Testis (tissue), 3 donors: Measurements from ENCODE around the gene CACNA2D3. TPM values are rescaled to one million over a fixed set of nuclear protein-coding genes. Genes with fewer than 3 reads are reported as not detected.

Experiments
- DNase-seq: peaks from one replicate; pipeline ENCODE4 v3.0.0-alpha.2; 2019
- H3K27ac ChIP-seq, 2 donors: fragments of 200-600 bp; sonication (generic); one replicate each; pipeline ENCODE4 v1.5.1; 2019
- H3K27me3 ChIP-seq: fragments of 200-600 bp; sonication (generic); one replicate; pipeline ENCODE4 v1.5.1; 2019
- H3K36me3 ChIP-seq: fragments of 200-600 bp; sonication (generic); one replicate; pipeline ENCODE4 v1.5.1; 2017; ENCODE audit warnings: low read depth; ENCODE audit errors: missing control alignments
- H3K4me1 ChIP-seq: fragments of 200-600 bp; sonication (generic); one replicate; pipeline ENCODE4 v1.5.1; 2019
- H3K4me3 ChIP-seq, 2 donors: fragments of 200-600 bp; sonication (generic); one replicate each; pipeline ENCODE4 v1.5.1; 2017 to 2019
- H3K9me3 ChIP-seq: fragments of 200-600 bp; sonication (generic); one replicate; pipeline ENCODE4 v1.5.1; 2017
- POLR2A ChIP-seq: fragments of 450-650 bp; IDR thresholded peaks from one replicate; pipeline ENCODE4 v1.6.1; 2017; ENCODE audit warnings: antibody characterized with exemption, mild to moderate bottlenecking, moderate library complexity
- WGBS, 2 donors: methylation state at CpG; one replicate each; pipeline ENCODE4 v1.1.5; 2018; 5-methylcytosine and 5-hydroxymethylcytosine counted together
- intact Hi-C: fragments of 100-400 bp; cut with DNase I; formaldehyde crosslinking; loops from one replicate; pipeline ENCODE4 v1.15.1; 2023; ENCODE audit warnings: low total_unique reads
- polyA plus RNA-seq: library from polyadenylated mRNA; stranded (reverse); fragments of 350-450 nt; fragmentation: Illumina TruSeq; extraction: RNeasy Lipid Tissue Mini Kit (QIAGEN cat#74804); gene quantifications from one replicate; pipeline ENCODE4 v1.2.3, GENCODE V29; 2014; ENCODE audit warnings: low read depth, low replicate concordance; ENCODE audit not compliant: insufficient read depth
- total RNA-seq, 2 donors: library from RNA; depleted of rRNA; stranded (reverse); fragments of >200 nt; gene quantifications; one replicate each; pipeline ENCODE4 v1.2.3, GENCODE V29; 2016
- TF ChIP-seq, protein P1 (sequence below), 3 experiments: fragments of 450-650 bp in 2 of 3; fragments of 200-600 bp in 1 of 3; sonication (generic) in 1 of 3; IDR thresholded peaks; one replicate each; pipeline ENCODE4 v1.5.1; 2016 to 2019; ENCODE audit warnings: antibody characterized with exemption in 3 of 3, mild to moderate bottlenecking in 2 of 3, moderate library complexity in 1 of 3

CACNA2D3 gene
- total and polyA plus RNA-seq, 3 donors from 2014 or later = 10.1 to 16.5 (median 11.2) TPM

DNA sequence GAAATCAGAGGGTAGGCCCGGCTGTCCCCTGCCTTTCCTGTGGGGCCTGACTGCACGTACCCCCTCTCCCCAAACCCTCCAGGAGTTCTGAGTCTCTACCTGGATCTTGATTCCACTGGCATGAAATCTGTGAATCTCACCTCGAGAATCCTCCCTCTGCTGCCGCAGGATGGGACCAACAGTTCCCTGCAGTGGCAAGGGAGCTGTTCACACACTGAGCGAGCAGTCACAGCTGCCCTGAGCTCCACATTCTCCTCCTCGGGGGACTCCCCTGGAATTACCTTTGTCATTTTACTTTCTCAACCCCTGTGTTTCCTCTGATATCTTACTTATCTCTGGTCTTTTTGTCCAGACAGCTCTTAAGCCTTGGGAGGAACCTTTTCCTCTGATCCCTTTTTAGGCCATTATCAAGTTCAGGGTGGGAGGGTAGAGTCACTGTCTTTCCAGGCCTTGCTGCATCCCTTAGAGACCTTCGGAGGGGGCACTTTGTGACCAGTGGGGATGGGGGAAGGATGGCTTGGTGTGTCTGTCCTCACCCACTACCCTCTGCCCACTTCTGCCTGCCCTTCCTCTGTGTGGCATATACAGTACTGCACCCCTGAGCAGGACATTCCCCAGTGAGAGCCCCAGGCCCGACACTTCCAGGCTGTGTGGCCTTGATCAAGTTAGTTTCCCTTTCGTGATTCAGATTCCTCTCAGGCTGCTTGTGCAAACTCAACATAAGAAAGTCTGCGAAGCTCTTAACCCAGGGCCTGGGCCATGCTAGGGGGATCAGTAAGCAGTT lies 42.0 kb downstream of the CACNA2D3 start:
- H3K27me3 ChIP-seq = no peaks in the 10 kb centered on the region
- no peaks in the 10 kb centered on the region for H3K4me1 ChIP-seq
- H3K9me3 ChIP-seq = no peaks in the 10 kb centered on the region
- 54 to 72% methylated on average over 9 to 10 of the region's 10 CpGs for WGBS, 2 donors
- intact Hi-C loops = no loop called here
- DNase-seq = no peak
- H3K27ac ChIP-seq = no peak overlapping the region
- no peaks in the 10 kb centered on the region for H3K36me3 ChIP-seq
- no peak overlapping the region for H3K4me3 ChIP-seq
- no peak for TF ChIP-seq POLR2A
- TF ChIP-seq, protein P1, sequence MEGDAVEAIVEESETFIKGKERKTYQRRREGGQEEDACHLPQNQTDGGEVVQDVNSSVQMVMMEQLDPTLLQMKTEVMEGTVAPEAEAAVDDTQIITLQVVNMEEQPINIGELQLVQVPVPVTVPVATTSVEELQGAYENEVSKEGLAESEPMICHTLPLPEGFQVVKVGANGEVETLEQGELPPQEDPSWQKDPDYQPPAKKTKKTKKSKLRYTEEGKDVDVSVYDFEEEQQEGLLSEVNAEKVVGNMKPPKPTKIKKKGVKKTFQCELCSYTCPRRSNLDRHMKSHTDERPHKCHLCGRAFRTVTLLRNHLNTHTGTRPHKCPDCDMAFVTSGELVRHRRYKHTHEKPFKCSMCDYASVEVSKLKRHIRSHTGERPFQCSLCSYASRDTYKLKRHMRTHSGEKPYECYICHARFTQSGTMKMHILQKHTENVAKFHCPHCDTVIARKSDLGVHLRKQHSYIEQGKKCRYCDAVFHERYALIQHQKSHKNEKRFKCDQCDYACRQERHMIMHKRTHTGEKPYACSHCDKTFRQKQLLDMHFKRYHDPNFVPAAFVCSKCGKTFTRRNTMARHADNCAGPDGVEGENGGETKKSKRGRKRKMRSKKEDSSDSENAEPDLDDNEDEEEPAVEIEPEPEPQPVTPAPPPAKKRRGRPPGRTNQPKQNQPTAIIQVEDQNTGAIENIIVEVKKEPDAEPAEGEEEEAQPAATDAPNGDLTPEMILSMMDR (IDR thresholded peaks at IDR 0.05) = no peak

- intact Hi-C loops = no loop called here
- no peaks in the 10 kb centered on the region for H3K36me3 ChIP-seq
- TF ChIP-seq, protein P1 (IDR thresholded peaks at IDR 0.05) = no peak
- no peak for TF ChIP-seq POLR2A
- no peaks in the 10 kb centered on the region for H3K9me3 ChIP-seq
- H3K4me1 ChIP-seq = no peaks in the 10 kb centered on the region
- H3K27ac ChIP-seq = no peak overlapping the region
- 44 to 57% methylated on average over 2 of the region's 2 CpGs for WGBS, 2 donors
- no peaks in the 10 kb centered on the region for H3K27me3 ChIP-seq
- no peak for DNase-seq
- H3K4me3 ChIP-seq = no peak overlapping the region
These were observed 43.5 kb downstream of the CACNA2D3 start for GRCh38 chr3:54165865-54166264.

- H3K27me3 ChIP-seq = no peaks in the 10 kb centered on the region
- H3K27ac ChIP-seq = no peak overlapping the region
- H3K9me3 ChIP-seq = no peaks in the 10 kb centered on the region
- H3K4me1 ChIP-seq = no peaks in the 10 kb centered on the region
- no peaks in the 10 kb centered on the region for H3K36me3 ChIP-seq
- DNase-seq = no peak
- intact Hi-C loops = no loop called here
- TF ChIP-seq, protein P1 (IDR thresholded peaks at IDR 0.05) = no peak
- TF ChIP-seq POLR2A = no peak
- no peak overlapping the region for H3K4me3 ChIP-seq
- 67 to 82% methylated on average over 1 of the region's 1 CpG for WGBS, 2 donors
These were observed 45.6 kb downstream of the CACNA2D3 start for GRCh38 chr3:54167999-54168398.

DNA sequence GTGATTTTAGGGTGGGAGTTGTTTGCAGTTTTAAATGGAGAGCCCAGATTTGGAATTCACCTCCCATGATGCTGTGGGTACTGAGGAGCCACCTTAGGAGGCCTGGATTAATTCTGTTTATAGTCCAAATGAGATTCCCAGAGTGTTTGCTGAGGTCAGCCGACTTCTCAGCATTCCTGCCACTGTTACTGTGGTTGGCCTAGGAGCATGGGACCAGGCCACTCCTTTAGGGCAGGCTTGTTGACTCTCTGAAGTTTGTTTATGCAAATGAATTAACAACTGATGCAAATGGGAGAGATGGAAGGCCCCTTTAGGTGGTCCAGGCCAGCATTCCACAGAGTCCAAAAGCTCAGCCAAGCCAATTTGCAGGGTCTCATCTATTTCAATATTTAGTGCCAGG lies 46.1 kb downstream of the CACNA2D3 start:
- no peak overlapping the region for H3K27ac ChIP-seq
- intact Hi-C loops = no loop called here

More for the DNA sequence above, 46.1 kb downstream of the CACNA2D3 start:
- Histone ChIP-seq H3K36me3 (no peaks in the 10 kb centered on the region), H3K9me3 (no peaks in the 10 kb centered on the region), H3K4me3 (no peak overlapping the region), H3K27me3 (no peaks in the 10 kb centered on the region), H3K4me1 (no peaks in the 10 kb centered on the region)
- DNase-seq = no peak
- 72% methylated on average over 1 of the region's 1 CpG; no CpG with 5 or more reads in 1 of the 2 donors for WGBS, 2 donors
- TF ChIP-seq, protein P1 (IDR thresholded peaks at IDR 0.05) = no peak
- TF ChIP-seq POLR2A = no peak
